ENCODE measurements around the gene RNF223. TPM values are rescaled to one million over a fixed set of nuclear protein-coding genes. Genes with fewer than 3 reads are reported as not detected.

Gene RNF223
- total and polyA plus RNA-seq, 2 of the 13 experiments (the other 11 are each of a cell fraction or from before 2014, with no cell fraction given): 0.03 TPM; not detected in 1

DNA sequence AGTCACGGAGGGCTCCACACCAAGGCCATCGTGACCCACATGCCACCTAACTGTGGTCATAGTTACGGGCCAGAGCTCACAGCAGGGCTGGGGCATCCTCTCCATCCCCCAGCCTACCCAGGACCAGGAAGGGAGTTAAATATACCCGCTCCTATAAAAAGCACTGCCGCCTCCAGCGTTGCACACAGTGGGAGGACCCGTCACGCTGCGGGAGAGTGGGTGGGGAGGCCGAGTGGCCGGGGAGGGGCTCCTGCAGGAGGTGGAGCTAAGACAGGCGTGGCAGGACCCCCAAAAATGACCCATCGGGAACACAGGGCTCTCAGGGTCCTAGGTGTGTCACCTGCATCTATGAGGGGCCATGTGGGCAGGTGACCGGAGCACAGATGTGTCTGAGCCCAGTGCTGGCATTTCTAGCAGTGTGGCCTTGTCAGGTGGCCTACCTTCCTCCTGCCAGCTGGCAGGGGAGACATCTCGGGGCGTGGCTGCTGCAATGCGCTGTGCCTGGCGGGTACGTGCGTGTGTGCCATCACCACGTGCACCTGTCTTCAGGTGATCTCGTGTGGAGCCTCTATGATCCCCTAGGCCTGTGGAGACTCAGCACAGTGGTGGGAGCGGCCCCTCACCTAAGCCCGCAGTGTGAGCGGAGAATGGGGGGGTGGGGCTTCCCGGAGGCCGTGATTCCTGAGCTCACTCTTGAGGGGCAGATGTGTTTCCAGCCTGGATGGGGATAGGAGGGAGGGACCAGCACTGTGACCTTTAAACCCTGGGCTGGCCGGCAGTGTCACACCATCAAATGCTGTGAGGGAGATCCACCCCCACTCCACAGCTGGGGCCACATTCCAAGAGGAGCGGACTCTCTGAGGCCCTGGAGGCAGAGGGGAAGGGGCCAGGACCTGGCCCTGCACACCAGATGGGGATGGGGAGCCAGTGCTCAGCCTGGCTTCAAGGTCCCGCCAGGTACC is 36.5 kb downstream of the RNF223 start (continued):
- TF ChIP-seq, protein P1, sequence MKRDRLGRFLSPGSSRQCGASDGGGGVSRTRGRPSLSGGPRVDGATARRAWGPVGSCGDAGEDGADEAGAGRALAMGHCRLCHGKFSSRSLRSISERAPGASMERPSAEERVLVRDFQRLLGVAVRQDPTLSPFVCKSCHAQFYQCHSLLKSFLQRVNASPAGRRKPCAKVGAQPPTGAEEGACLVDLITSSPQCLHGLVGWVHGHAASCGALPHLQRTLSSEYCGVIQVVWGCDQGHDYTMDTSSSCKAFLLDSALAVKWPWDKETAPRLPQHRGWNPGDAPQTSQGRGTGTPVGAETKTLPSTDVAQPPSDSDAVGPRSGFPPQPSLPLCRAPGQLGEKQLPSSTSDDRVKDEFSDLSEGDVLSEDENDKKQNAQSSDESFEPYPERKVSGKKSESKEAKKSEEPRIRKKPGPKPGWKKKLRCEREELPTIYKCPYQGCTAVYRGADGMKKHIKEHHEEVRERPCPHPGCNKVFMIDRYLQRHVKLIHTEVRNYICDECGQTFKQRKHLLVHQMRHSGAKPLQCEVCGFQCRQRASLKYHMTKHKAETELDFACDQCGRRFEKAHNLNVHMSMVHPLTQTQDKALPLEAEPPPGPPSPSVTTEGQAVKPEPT (CRISPR knock-in tag; IDR thresholded peaks at IDR 0.05; ENCODE audit: low read depth): no peak
- TF ChIP-seq LCORL (IDR thresholded peaks at IDR 0.05) (no peak), LCORL (CRISPR knock-in tag; IDR thresholded peaks at IDR 0.05) (peak; percentile 92), FOXK2 (IDR thresholded peaks at IDR 0.05) (no peak), MAZ (IDR thresholded peaks at IDR 0.05; ENCODE audit: borderline replicate concordance, low read depth, low read length) (peak; percentile 29; the same call in 1 of the 2 replicates), MAZ (CRISPR knock-in tag; IDR thresholded peaks at IDR 0.05; ENCODE audit: low read depth) (peak; percentile 39; the same call in 1 of the 2 replicates), ZNF230 (CRISPR knock-in tag; IDR thresholded peaks at IDR 0.05) (0 out of 2 replicates have a peak, but pooled peaks have one; percentile 23), PLRG1 (conservative IDR thresholded peaks at IDR 0.05) (no peak)
- TF ChIP-seq, protein P2, sequence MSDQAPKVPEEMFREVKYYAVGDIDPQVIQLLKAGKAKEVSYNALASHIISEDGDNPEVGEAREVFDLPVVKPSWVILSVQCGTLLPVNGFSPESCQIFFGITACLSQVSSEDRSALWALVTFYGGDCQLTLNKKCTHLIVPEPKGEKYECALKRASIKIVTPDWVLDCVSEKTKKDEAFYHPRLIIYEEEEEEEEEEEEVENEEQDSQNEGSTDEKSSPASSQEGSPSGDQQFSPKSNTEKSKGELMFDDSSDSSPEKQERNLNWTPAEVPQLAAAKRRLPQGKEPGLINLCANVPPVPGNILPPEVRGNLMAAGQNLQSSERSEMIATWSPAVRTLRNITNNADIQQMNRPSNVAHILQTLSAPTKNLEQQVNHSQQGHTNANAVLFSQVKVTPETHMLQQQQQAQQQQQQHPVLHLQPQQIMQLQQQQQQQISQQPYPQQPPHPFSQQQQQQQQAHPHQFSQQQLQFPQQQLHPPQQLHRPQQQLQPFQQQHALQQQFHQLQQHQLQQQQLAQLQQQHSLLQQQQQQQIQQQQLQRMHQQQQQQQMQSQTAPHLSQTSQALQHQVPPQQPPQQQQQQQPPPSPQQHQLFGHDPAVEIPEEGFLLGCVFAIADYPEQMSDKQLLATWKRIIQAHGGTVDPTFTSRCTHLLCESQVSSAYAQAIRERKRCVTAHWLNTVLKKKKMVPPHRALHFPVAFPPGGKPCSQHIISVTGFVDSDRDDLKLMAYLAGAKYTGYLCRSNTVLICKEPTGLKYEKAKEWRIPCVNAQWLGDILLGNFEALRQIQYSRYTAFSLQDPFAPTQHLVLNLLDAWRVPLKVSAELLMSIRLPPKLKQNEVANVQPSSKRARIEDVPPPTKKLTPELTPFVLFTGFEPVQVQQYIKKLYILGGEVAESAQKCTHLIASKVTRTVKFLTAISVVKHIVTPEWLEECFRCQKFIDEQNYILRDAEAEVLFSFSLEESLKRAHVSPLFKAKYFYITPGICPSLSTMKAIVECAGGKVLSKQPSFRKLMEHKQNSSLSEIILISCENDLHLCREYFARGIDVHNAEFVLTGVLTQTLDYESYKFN (CRISPR knock-in tag; conservative IDR thresholded peaks at IDR 0.05): peak; percentile 86
- TF ChIP-seq, protein P3, sequence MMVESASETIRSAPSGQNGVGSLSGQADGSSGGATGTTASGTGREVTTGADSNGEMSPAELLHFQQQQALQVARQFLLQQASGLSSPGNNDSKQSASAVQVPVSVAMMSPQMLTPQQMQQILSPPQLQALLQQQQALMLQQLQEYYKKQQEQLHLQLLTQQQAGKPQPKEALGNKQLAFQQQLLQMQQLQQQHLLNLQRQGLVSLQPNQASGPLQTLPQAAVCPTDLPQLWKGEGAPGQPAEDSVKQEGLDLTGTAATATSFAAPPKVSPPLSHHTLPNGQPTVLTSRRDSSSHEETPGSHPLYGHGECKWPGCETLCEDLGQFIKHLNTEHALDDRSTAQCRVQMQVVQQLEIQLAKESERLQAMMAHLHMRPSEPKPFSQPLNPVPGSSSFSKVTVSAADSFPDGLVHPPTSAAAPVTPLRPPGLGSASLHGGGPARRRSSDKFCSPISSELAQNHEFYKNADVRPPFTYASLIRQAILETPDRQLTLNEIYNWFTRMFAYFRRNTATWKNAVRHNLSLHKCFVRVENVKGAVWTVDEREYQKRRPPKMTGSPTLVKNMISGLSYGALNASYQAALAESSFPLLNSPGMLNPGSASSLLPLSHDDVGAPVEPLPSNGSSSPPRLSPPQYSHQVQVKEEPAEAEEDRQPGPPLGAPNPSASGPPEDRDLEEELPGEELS (CRISPR knock-in tag; IDR thresholded peaks at IDR 0.05): peak; percentile 25; the same call in 1 of the 2 replicates
- TF ChIP-seq, protein P4, sequence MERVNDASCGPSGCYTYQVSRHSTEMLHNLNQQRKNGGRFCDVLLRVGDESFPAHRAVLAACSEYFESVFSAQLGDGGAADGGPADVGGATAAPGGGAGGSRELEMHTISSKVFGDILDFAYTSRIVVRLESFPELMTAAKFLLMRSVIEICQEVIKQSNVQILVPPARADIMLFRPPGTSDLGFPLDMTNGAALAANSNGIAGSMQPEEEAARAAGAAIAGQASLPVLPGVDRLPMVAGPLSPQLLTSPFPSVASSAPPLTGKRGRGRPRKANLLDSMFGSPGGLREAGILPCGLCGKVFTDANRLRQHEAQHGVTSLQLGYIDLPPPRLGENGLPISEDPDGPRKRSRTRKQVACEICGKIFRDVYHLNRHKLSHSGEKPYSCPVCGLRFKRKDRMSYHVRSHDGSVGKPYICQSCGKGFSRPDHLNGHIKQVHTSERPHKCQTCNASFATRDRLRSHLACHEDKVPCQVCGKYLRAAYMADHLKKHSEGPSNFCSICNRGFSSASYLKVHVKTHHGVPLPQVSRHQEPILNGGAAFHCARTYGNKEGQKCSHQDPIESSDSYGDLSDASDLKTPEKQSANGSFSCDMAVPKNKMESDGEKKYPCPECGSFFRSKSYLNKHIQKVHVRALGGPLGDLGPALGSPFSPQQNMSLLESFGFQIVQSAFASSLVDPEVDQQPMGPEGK (CRISPR knock-in tag; IDR thresholded peaks at IDR 0.05): peak; percentile 87
- TF ChIP-seq, protein P5, sequence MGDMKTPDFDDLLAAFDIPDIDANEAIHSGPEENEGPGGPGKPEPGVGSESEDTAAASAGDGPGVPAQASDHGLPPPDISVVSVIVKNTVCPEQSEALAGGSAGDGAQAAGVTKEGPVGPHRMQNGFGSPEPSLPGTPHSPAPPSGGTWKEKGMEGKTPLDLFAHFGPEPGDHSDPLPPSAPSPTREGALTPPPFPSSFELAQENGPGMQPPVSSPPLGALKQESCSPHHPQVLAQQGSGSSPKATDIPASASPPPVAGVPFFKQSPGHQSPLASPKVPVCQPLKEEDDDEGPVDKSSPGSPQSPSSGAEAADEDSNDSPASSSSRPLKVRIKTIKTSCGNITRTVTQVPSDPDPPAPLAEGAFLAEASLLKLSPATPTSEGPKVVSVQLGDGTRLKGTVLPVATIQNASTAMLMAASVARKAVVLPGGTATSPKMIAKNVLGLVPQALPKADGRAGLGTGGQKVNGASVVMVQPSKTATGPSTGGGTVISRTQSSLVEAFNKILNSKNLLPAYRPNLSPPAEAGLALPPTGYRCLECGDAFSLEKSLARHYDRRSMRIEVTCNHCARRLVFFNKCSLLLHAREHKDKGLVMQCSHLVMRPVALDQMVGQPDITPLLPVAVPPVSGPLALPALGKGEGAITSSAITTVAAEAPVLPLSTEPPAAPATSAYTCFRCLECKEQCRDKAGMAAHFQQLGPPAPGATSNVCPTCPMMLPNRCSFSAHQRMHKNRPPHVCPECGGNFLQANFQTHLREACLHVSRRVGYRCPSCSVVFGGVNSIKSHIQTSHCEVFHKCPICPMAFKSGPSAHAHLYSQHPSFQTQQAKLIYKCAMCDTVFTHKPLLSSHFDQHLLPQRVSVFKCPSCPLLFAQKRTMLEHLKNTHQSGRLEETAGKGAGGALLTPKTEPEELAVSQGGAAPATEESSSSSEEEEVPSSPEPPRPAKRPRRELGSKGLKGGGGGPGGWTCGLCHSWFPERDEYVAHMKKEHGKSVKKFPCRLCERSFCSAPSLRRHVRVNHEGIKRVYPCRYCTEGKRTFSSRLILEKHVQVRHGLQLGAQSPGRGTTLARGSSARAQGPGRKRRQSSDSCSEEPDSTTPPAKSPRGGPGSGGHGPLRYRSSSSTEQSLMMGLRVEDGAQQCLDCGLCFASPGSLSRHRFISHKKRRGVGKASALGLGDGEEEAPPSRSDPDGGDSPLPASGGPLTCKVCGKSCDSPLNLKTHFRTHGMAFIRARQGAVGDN (CRISPR knock-in tag; IDR thresholded peaks at IDR 0.05): peak; percentile 90

Measured in HepG2 (cell line).